ENCODE results near the gene ING2.

Gene ING2

DNA sequence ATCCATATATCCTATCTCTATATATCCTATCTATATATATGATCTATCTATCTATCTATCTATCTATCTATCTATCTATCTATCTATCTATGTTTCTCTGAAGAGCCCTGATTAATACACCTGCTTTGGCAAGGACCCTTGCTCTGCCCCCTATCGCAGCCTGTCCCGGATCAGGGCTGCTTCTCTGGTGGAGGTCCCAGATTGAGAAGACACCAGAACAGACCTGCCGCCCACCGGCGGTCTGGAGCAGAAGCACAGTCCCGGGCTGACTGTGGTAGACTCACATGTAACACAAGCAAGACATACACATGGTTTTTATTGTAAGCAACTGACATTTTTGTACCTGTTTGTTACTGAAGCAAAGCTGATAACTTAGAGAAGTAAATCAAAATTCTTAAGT lies 52.8 kb downstream of the ING2 start:
- no peak for TF ChIP-seq Cebpa-rat (IDR thresholded peaks at IDR 0.05)
- Histone ChIP-seq H3K4me3 (no peak overlapping the region), H3K27ac (no peak overlapping the region)

DNA sequence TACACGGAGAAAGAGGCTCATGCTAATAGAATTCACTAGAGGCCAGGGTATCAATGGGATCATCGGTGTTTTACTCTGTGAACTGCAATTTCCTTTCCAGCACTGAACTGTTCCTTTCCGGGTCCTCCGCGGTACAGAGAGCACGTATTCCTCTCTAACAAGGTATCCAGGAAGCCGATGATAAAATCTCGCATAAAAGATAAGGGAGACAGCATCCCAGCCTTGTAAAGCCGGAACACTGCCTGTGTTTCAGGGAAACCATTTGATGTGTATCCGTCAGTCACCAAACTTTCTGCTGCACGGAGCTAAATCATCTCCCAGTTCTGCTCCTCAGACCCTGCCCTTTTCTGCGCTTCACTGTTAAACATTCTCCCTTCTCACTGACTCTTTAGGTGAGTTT lies 54.0 kb downstream of the ING2 start:
- Histone ChIP-seq H3K9me3 (no peaks in the 10 kb centered on the region), H3K36me3 (no peaks in the 10 kb centered on the region), H3K4me2 (no peak overlapping the region), H4K20me1 (no peaks in the 10 kb centered on the region), H3K4me1 (no peaks in the 10 kb centered on the region), H3K4me3 (no peak overlapping the region), H3K9ac (no peak overlapping the region), H3K27me3 (no peaks in the 10 kb centered on the region), H3K27ac (no peak overlapping the region)
- TF ChIP-seq Cebpa-rat (IDR thresholded peaks at IDR 0.05) = no peak

More for the DNA sequence above, 52.8 kb downstream of the ING2 start:
- H3K4me2 ChIP-seq = no peak overlapping the region
- H3K9me3 ChIP-seq = no peaks in the 10 kb centered on the region
- no peak overlapping the region for H3K9ac ChIP-seq
- H3K4me1 ChIP-seq = no peaks in the 10 kb centered on the region
- no peaks in the 10 kb centered on the region for H3K36me3 ChIP-seq
- H3K27me3 ChIP-seq = no peaks in the 10 kb centered on the region
- H4K20me1 ChIP-seq = no peaks in the 10 kb centered on the region

DNA sequence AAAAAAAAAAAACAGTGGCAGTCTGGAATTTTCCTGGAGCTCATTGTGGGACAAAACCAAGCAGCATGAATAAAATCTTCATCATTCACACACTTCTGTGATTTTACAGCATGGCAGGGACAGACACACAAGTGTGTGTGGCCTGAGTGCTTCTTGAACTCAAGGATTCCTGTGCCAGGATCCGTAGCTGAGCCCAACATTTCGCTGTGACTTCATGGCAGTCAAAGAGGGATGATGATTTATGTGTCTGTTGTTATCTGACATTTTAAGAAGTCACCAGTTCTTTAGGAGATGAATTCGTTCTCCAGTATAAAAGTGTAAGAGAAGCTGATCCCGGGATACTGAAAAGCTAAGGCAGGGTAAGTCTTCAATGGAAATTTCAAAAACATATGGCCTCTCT lies 57.0 kb downstream of the ING2 start:
- no peaks in the 10 kb centered on the region for H3K9me3 ChIP-seq
- no peak overlapping the region for H3K4me3 ChIP-seq
- no peak overlapping the region for H3K9ac ChIP-seq
- no peaks in the 10 kb centered on the region for H4K20me1 ChIP-seq
- no peaks in the 10 kb centered on the region for H3K4me1 ChIP-seq
- no peak for TF ChIP-seq Cebpa-rat (IDR thresholded peaks at IDR 0.05)
- no peaks in the 10 kb centered on the region for H3K36me3 ChIP-seq
- H3K27ac ChIP-seq = no peak overlapping the region
- no peaks in the 10 kb centered on the region for H3K27me3 ChIP-seq
- H3K4me2 ChIP-seq = no peak overlapping the region
